C4-2B (cell line): ENCODE measurements around the gene SEMA5B.
A peak's percentile ranks its signal among the peaks of the same experiment; 100 is the strongest.

Experiments
- H3K27ac ChIP-seq: fragments of 450-650 bp; 2 replicates; pipeline ENCODE4 v1.5.1; 2017
- ZFX ChIP-seq: fragments of 450-650 bp; IDR thresholded peaks from 2 replicates; pipeline ENCODE4 v1.6.1; 2017
- TF ChIP-seq, protein P1 (sequence below): fragments of 450-650 bp; conservative IDR thresholded peaks from 2 replicates; pipeline ENCODE4 v1.5.1; 2017; ENCODE audit warnings: mild to moderate bottlenecking

The SEMA5B gene

DNA sequence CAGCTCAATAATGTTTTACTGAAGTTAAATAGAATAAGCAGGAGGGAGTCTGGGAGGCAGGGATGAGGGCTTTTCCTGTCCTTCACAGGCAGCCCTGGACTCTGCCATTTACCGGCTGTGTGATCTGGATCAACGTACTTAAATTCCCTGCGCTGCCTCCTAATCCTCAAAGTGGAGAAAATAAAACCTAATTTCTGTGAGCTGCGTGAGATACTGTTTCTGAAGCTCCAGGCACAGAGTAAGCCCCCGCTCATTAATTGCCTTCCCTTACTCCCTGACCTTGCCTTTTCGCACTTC is 39.0 kb upstream of the SEMA5B start:
- peak overlapping the region; percentile 97 for H3K27ac ChIP-seq
- TF ChIP-seq ZFX, result no peak
- TF ChIP-seq, protein P1, sequence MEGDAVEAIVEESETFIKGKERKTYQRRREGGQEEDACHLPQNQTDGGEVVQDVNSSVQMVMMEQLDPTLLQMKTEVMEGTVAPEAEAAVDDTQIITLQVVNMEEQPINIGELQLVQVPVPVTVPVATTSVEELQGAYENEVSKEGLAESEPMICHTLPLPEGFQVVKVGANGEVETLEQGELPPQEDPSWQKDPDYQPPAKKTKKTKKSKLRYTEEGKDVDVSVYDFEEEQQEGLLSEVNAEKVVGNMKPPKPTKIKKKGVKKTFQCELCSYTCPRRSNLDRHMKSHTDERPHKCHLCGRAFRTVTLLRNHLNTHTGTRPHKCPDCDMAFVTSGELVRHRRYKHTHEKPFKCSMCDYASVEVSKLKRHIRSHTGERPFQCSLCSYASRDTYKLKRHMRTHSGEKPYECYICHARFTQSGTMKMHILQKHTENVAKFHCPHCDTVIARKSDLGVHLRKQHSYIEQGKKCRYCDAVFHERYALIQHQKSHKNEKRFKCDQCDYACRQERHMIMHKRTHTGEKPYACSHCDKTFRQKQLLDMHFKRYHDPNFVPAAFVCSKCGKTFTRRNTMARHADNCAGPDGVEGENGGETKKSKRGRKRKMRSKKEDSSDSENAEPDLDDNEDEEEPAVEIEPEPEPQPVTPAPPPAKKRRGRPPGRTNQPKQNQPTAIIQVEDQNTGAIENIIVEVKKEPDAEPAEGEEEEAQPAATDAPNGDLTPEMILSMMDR, result no peak

- no peak overlapping the region for H3K27ac ChIP-seq
- no peak for TF ChIP-seq ZFX
- TF ChIP-seq, protein P1, result no peak
Measured at GRCh38 chr3:123064914-123065313, 37.4 kb upstream of the SEMA5B start.

- TF ChIP-seq, protein P1, result no peak
- no peak for TF ChIP-seq ZFX
- H3K27ac ChIP-seq, result no peak overlapping the region
Measured at GRCh38 chr3:123064506-123064905, 36.9 kb upstream of the SEMA5B start.

GRCh38 chr3:123063034-123063433 is 35.5 kb upstream of the SEMA5B start:
- TF ChIP-seq, protein P1, result no peak
- TF ChIP-seq ZFX, result no peak
- no peak overlapping the region for H3K27ac ChIP-seq

DNA sequence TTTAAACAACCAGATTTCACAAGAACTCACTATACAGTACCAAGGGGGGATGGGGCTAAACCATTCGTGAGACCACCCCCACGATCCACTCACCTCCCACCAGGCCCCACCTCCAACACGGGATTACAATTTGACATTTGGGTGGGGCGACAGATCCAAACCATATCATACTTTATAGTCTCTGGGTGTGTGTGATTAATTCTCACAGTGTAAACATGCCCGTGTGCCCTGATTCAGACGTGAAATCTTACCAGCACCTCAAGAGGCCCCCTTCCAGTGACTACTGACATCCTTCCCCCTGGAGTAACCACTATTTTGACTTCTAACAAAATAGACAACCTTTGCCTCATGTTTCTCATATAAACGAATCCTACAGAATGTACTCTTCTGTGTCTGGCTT is 34.3 kb upstream of the SEMA5B start:
- H3K27ac ChIP-seq, result no peak overlapping the region
- TF ChIP-seq, protein P1, result no peak
- no peak for TF ChIP-seq ZFX

- TF ChIP-seq ZFX, result no peak
- TF ChIP-seq, protein P1, result no peak
- H3K27ac ChIP-seq, result no peak overlapping the region
Measured at GRCh38 chr3:123060054-123060453, 32.5 kb upstream of the SEMA5B start.

DNA sequence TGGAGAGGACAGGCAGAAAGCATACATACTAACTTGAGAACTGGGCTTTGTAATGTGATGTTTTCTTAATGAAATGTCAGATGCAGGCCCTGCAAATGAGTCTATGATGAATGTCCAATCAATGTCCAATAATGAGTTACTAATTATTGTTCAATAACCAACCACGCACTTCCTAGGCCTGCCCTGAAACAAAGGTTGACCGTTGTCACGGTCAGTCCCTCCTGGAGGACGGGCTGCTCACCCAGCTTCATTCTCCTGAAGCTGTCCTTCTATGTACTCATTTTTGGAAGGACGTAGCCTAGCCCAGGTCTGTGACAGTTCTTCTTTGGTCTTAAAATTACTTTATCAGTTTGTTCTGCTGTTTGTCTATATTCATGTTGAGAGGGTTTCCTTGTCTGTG is 30.9 kb upstream of the SEMA5B start:
- H3K27ac ChIP-seq, result no peak overlapping the region
- TF ChIP-seq, protein P1, result no peak
- no peak; the same call in 1 of the 2 replicates for TF ChIP-seq ZFX
